NCI-H2081 (cell line): Measurements from ENCODE around the gene CDYL.

Experiments
- DNase-seq, 2 experiments: peaks; one replicate each; lab custom pipeline; 2025; lab: John Stamatoyannopoulos, UW

The CDYL gene

GRCh38 chr6:4776131-4776492 is at the start of gene CDYL:
CDYL (plus strand) TSS chr6:4776404; CDS start chr6:4776784, 380 bp downstream.
- DNase-seq = peak; percentile 86 to 88

GRCh38 chr6:4726645-4727044 is 49.6 kb upstream of the CDYL start:
- DNase-seq = no peak

GRCh38 chr6:4727217-4727616 is 49.0 kb upstream of the CDYL start:
- DNase-seq = no peak

GRCh38 chr6:4727671-4728435 is 48.4 kb upstream of the CDYL start:
- peak in 1 of 2 experiments; percentile 50 for DNase-seq

GRCh38 chr6:4728436-4728769 is 47.8 kb upstream of the CDYL start:
- DNase-seq = no peak

GRCh38 chr6:4728926-4729325 is 47.3 kb upstream of the CDYL start:
- no peak for DNase-seq

- DNase-seq = no peak
Measured at GRCh38 chr6:4731996-4732395, 44.2 kb upstream of the CDYL start.

GRCh38 chr6:4732691-4733315 is 43.4 kb upstream of the CDYL start:
- no peak for DNase-seq

GRCh38 chr6:4736371-4736873 is 39.8 kb upstream of the CDYL start:
- no peak for DNase-seq

- no peak for DNase-seq
Measured at GRCh38 chr6:4740032-4740431, 36.2 kb upstream of the CDYL start.

- DNase-seq = no peak
Measured at GRCh38 chr6:4743062-4743461, 33.1 kb upstream of the CDYL start.

GRCh38 chr6:4743926-4744325 is 32.3 kb upstream of the CDYL start:
- no peak for DNase-seq

- no peak for DNase-seq
Measured at GRCh38 chr6:4747588-4747987, 28.6 kb upstream of the CDYL start.

GRCh38 chr6:4751823-4752464 is 24.3 kb upstream of the CDYL start:
- DNase-seq = peak in 1 of 2 experiments; percentile 5

GRCh38 chr6:4756247-4756646 is 20.0 kb upstream of the CDYL start:
- DNase-seq = no peak

GRCh38 chr6:4759997-4760396 is 16.2 kb upstream of the CDYL start:
- DNase-seq = no peak

GRCh38 chr6:4760773-4761172 is 15.4 kb upstream of the CDYL start:
- no peak for DNase-seq

GRCh38 chr6:4762294-4762693 is 13.9 kb upstream of the CDYL start:
- DNase-seq = no peak

GRCh38 chr6:4763921-4764320 is 12.3 kb upstream of the CDYL start:
- no peak for DNase-seq

GRCh38 chr6:4768815-4769214 is 7.4 kb upstream of the CDYL start:
- no peak for DNase-seq

- no peak for DNase-seq
Measured at GRCh38 chr6:4772750-4773149, 3.5 kb upstream of the CDYL start.

GRCh38 chr6:4773181-4773580 is 3.0 kb upstream of the CDYL start:
- no peak for DNase-seq

GRCh38 chr6:4774296-4774695 is 1.9 kb upstream of the CDYL start:
- DNase-seq = no peak
